Measurements from ENCODE around the gene PREPL. TPM values are rescaled to one million over a fixed set of nuclear protein-coding genes. Genes with fewer than 3 reads are reported as not detected.

The PREPL gene
- total RNA-seq, 4 donors from 2014 or later = 33.6 to 38.6 (median 35.3) TPM

DNA sequence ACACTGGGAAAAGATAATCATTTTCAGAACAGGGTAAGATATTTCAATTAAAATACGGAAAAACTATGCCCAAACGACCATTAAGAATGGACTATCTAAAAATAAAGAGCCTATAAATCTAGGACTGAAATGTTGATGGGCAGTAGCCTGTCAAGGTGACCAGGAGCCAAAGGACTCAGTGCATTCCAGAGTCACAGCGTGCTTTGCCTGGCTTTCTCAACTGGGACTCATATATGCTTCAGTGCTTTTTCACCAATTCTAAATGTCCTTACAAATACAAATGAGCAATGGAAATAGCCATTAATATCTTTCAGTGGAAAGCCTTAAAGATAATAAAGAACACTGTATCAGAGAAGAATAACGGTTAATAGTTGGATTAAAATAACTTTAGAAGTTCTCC is 35.4 kb downstream of the PREPL start:
- TF ChIP-seq, protein P1, sequence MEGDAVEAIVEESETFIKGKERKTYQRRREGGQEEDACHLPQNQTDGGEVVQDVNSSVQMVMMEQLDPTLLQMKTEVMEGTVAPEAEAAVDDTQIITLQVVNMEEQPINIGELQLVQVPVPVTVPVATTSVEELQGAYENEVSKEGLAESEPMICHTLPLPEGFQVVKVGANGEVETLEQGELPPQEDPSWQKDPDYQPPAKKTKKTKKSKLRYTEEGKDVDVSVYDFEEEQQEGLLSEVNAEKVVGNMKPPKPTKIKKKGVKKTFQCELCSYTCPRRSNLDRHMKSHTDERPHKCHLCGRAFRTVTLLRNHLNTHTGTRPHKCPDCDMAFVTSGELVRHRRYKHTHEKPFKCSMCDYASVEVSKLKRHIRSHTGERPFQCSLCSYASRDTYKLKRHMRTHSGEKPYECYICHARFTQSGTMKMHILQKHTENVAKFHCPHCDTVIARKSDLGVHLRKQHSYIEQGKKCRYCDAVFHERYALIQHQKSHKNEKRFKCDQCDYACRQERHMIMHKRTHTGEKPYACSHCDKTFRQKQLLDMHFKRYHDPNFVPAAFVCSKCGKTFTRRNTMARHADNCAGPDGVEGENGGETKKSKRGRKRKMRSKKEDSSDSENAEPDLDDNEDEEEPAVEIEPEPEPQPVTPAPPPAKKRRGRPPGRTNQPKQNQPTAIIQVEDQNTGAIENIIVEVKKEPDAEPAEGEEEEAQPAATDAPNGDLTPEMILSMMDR (IDR thresholded peaks at IDR 0.05) = no peak
- TF ChIP-seq POLR2AphosphoS5 (IDR thresholded peaks at IDR 0.05) (no peak), POLR2A (IDR thresholded peaks at IDR 0.05; ENCODE audit: low read depth) (no peak), EP300 (IDR thresholded peaks at IDR 0.05) (no peak)

GRCh38 chr2:44324971-44325426 is 36.3 kb downstream of the PREPL start:
- peaks cover 0 to 18% (median 14%) of the 10 kb centered on the region in 4 donors for H3K4me1 ChIP-seq
- no peak overlapping the region for H3K4me3 ChIP-seq
- no peak for TF ChIP-seq POLR2A (IDR thresholded peaks at IDR 0.05; ENCODE audit: low read depth)
- TF ChIP-seq, protein P1 (IDR thresholded peaks at IDR 0.05) = no peak
- no peak for TF ChIP-seq EP300 (IDR thresholded peaks at IDR 0.05)
- no peak for TF ChIP-seq POLR2AphosphoS5 (IDR thresholded peaks at IDR 0.05)
- peaks cover 45 to 82% (median 57%) of the 10 kb centered on the region in 4 donors for H3K36me3 ChIP-seq
- intact Hi-C loops (cut with DNase I) = no loop called here
- no peaks in the 10 kb centered on the region for H3K9me3 ChIP-seq
- no peak for DNase-seq (ENCODE audit: extremely low spot score)
- peak overlapping the region in 1 of 4 donors; percentile 5 for H3K27ac ChIP-seq (replicated peaks in 1 of 4)
- H3K27me3 ChIP-seq = no peaks in the 10 kb centered on the region
- 62% methylated on average over 1 of the region's 1 CpG for WGBS

More for the DNA sequence above, 35.4 kb downstream of the PREPL start:
- intact Hi-C loops (cut with DNase I) = no loop called here
- Histone ChIP-seq H3K27ac (replicated peaks in 1 of 4) (no peak overlapping the region), H3K27me3 (no peaks in the 10 kb centered on the region), H3K9me3 (no peaks in the 10 kb centered on the region), H3K4me3 (no peak overlapping the region), H3K4me1 (peaks cover 0 to 21% (median 16%) of the 10 kb centered on the region in 4 donors), H3K36me3 (peaks cover 38 to 82% (median 51%) of the 10 kb centered on the region in 4 donors)
- DNase-seq (ENCODE audit: extremely low spot score) = no peak
- 77% methylated on average over 4 of the region's 4 CpGs for WGBS

DNA sequence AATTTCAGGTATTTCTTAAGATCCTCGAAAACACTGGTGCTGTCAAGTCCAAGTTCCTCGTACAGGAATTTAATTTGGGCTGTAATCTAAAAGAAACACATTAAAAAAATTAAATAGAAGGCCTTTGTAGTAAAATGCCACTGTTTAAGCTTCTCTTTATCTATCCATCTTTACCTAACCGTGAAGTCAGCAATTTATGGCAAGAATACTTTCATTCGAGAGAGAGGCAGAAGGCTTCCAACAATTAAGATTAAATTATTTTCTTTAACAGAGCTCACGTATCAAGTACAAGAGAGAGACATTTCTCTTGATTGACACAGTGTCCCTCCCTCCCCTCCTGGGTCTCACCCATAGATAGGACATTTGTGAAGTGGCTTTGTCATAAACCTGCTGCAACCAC is 39.9 kb downstream of the PREPL start:
- Histone ChIP-seq H3K4me3 (no peak overlapping the region), H3K27ac (replicated peaks in 1 of 4) (no peak overlapping the region), H3K4me1 (peaks cover 0 to 18% (median 14%) of the 10 kb centered on the region in 4 donors), H3K27me3 (no peaks in the 10 kb centered on the region), H3K9me3 (no peaks in the 10 kb centered on the region), H3K36me3 (peaks cover 38 to 85% (median 54%) of the 10 kb centered on the region in 4 donors)
- DNase-seq (ENCODE audit: extremely low spot score) = no peak
- TF ChIP-seq POLR2A (IDR thresholded peaks at IDR 0.05; ENCODE audit: low read depth) = no peak
- TF ChIP-seq, protein P1 (IDR thresholded peaks at IDR 0.05) = no peak
- TF ChIP-seq EP300 (IDR thresholded peaks at IDR 0.05) = no peak
- no peak for TF ChIP-seq POLR2AphosphoS5 (IDR thresholded peaks at IDR 0.05)
- intact Hi-C loops (cut with DNase I) = no loop called here
- WGBS = 86% methylated on average over 5 of the region's 5 CpGs

GRCh38 chr2:44320832-44321231 is 40.5 kb downstream of the PREPL start:
- TF ChIP-seq, protein P1 (IDR thresholded peaks at IDR 0.05) = no peak
- TF ChIP-seq POLR2A (IDR thresholded peaks at IDR 0.05; ENCODE audit: low read depth) = no peak
- no peak for TF ChIP-seq POLR2AphosphoS5 (IDR thresholded peaks at IDR 0.05)
- no peak for TF ChIP-seq EP300 (IDR thresholded peaks at IDR 0.05)
- peaks cover 0 to 16% (median 13%) of the 10 kb centered on the region in 4 donors for H3K4me1 ChIP-seq
- H3K4me3 ChIP-seq = no peak overlapping the region
- intact Hi-C loops (cut with DNase I) = no loop called here
- 76% methylated on average over 1 of the region's 1 CpG for WGBS
- no peaks in the 10 kb centered on the region for H3K27me3 ChIP-seq
- peaks cover 38 to 88% (median 55%) of the 10 kb centered on the region in 4 donors for H3K36me3 ChIP-seq
- no peak overlapping the region for H3K27ac ChIP-seq (replicated peaks in 1 of 4)
- no peaks in the 10 kb centered on the region for H3K9me3 ChIP-seq
- no peak for DNase-seq (ENCODE audit: extremely low spot score)

DNA sequence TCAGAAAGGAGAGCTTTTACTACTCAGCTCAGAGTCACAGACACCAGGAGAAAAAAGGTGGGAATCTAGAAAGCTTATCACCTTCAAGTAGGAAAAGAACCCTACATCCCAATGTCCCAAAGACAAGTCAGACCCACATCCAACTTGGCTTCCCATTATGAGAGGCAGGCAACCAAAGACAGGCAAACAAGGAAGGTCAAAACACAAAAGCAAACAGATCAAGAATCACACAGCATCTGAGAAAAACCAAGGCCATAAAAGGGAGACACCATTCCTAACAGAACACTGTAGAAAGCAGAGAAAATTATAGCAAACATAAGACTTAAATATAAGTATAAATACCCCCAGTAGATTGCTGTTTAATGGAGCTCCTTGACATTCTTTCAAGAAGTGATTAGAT is 45.3 kb downstream of the PREPL start:
- H3K4me1 ChIP-seq = no peaks in the 10 kb centered on the region
- intact Hi-C loops (cut with DNase I) = no loop called here
- H3K27ac ChIP-seq (replicated peaks in 1 of 4) = no peak overlapping the region
- H3K4me3 ChIP-seq = no peak overlapping the region
- no peak for TF ChIP-seq POLR2A (IDR thresholded peaks at IDR 0.05; ENCODE audit: low read depth)
- H3K9me3 ChIP-seq = peaks cover 0 to 10% (median 6%) of the 10 kb centered on the region in 4 donors
- no peak for DNase-seq (ENCODE audit: extremely low spot score)
- peaks cover 40 to 98% (median 59%) of the 10 kb centered on the region in 4 donors for H3K36me3 ChIP-seq
- no peaks in the 10 kb centered on the region for H3K27me3 ChIP-seq
